HepG2 (cell line): Measurements from ENCODE around the gene TBC1D12.

ENCODE experiments used
- HOXA7 ChIP-seq: sonication (generic); formaldehyde crosslinking; IDR thresholded peaks from 2 replicates; pipeline ENCODE4 v1.8.1; 2022; ENCODE audit warnings: mild to moderate bottlenecking, missing genetic modification reagents, moderate library complexity
- NR1H2 ChIP-seq: sonication (generic); formaldehyde crosslinking; IDR thresholded peaks from 2 replicates; pipeline ENCODE4 v1.8.1; 2022; ENCODE audit warnings: low read depth, missing genetic modification reagents, borderline replicate concordance
- NR3C1 ChIP-seq: sonication (generic); formaldehyde crosslinking; IDR thresholded peaks from 2 replicates; pipeline ENCODE4 v1.4.0; 2020; ENCODE audit warnings: missing genetic modification reagents

DNA sequence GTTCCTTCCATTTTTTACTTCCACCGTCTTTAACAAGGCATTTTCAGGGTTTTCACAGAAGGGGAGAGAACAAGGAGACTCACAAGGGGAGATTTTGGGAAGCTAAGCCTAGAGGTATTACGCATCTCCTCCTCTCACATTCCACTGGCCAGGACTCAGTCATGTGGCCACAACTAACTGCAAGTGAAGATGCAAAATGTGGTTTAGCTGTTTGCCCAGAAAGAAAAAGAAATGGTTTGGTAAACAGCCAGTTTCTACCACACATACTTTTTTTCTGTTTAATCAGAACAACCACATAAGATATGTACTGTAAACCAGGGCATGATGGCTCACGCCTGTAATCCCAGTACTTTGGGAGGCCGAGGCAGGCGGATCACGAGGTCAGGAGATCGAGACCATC, 121.8 kb downstream of the TBC1D12 start:
- TF ChIP-seq HOXA7 (CRISPR knock-in tag) (no peak), NR3C1 (CRISPR knock-in tag) (no peak), NR1H2 (CRISPR knock-in tag) (no peak)
